ENCODE data around the gene PSD2.

GRCh38 chr5:139889410-139889809, 93.8 kb downstream of the PSD2 start:
- TF ChIP-seq CTCF (IDR thresholded peaks at IDR 0.05; ENCODE audit: low read depth, low read length): no peak
- no peak for TF ChIP-seq POLR2A (IDR thresholded peaks at IDR 0.05; ENCODE audit: extremely low read depth, insufficient read length)
- TF ChIP-seq MYC (IDR thresholded peaks at IDR 0.05; ENCODE audit: low read depth, low read length): no peak

Data from NB4 (cell line).